ENCODE measurements around the gene PDPK1.
"Not testable (repeated sequence)": the region's sequence is repeated elsewhere in the genome, so short reads cannot be mapped to it uniquely, and the experiment has no call there.

Gene PDPK1

GRCh38 chr16:2602175-2602574 is 64.4 kb downstream of the PDPK1 start:
- H3K4me3 ChIP-seq (ENCODE audit: low read depth, low read length); DNase-seq (ENCODE audit: low read depth): not testable (repeated sequence)

GRCh38 chr16:2603165-2604015 is 65.6 kb downstream of the PDPK1 start:
- H3K4me3 ChIP-seq (ENCODE audit: low read depth, low read length) = peak overlapping the region; percentile 91
- TF ChIP-seq CTCF (IDR thresholded peaks at IDR 0.05; ENCODE audit: low read depth, low read length) = no peak
- peak; percentile 83 for TF ChIP-seq POLR2A (IDR thresholded peaks at IDR 0.05; ENCODE audit: extremely low read depth, insufficient read length)
- peak; percentile 99 for TF ChIP-seq MYC (IDR thresholded peaks at IDR 0.05; ENCODE audit: low read depth, low read length)
- peak; percentile 98 for TF ChIP-seq MAX (IDR thresholded peaks at IDR 0.05; ENCODE audit: low read depth, low read length)
- DNase-seq (ENCODE audit: low read depth) = peak; percentile 97

- DNase-seq (ENCODE audit: low read depth) = peak; percentile 22
- H3K4me3 ChIP-seq (ENCODE audit: low read depth, low read length) = peak overlapping the region; percentile 91
Observed at GRCh38 chr16:2604016-2604369, 66.2 kb downstream of the PDPK1 start.

- H3K4me3 ChIP-seq (ENCODE audit: low read depth, low read length); DNase-seq (ENCODE audit: low read depth): not testable (repeated sequence)
Observed at GRCh38 chr16:2606820-2607219, 69.0 kb downstream of the PDPK1 start.

- not testable (repeated sequence) for DNase-seq (ENCODE audit: low read depth); H3K4me3 ChIP-seq (ENCODE audit: low read depth, low read length)
Observed at GRCh38 chr16:2609345-2609744, 71.5 kb downstream of the PDPK1 start.

GRCh38 chr16:2609827-2610470 is 72.1 kb downstream of the PDPK1 start:
- TF ChIP-seq MYC (IDR thresholded peaks at IDR 0.05; ENCODE audit: low read depth, low read length) (no peak), MAX (IDR thresholded peaks at IDR 0.05; ENCODE audit: low read depth, low read length) (no peak), CTCF (IDR thresholded peaks at IDR 0.05; ENCODE audit: low read depth, low read length) (no peak), POLR2A (IDR thresholded peaks at IDR 0.05; ENCODE audit: extremely low read depth, insufficient read length) (no peak)
- no peak overlapping the region for H3K4me3 ChIP-seq (ENCODE audit: low read depth, low read length)
- DNase-seq (ENCODE audit: low read depth) = no peak

- TF ChIP-seq POLR2A (IDR thresholded peaks at IDR 0.05; ENCODE audit: extremely low read depth, insufficient read length) (no peak), MAX (IDR thresholded peaks at IDR 0.05; ENCODE audit: low read depth, low read length) (no peak), MYC (IDR thresholded peaks at IDR 0.05; ENCODE audit: low read depth, low read length) (no peak), CTCF (IDR thresholded peaks at IDR 0.05; ENCODE audit: low read depth, low read length) (no peak)
- no peak for DNase-seq (ENCODE audit: low read depth)
- H3K4me3 ChIP-seq (ENCODE audit: low read depth, low read length) = no peak overlapping the region
Observed at GRCh38 chr16:2610781-2611498, 73.1 kb downstream of the PDPK1 start.

- TF ChIP-seq POLR2A (IDR thresholded peaks at IDR 0.05; ENCODE audit: extremely low read depth, insufficient read length) = no peak
- TF ChIP-seq MYC (IDR thresholded peaks at IDR 0.05; ENCODE audit: low read depth, low read length) = no peak
- TF ChIP-seq MAX (IDR thresholded peaks at IDR 0.05; ENCODE audit: low read depth, low read length) = no peak
- no peak for TF ChIP-seq CTCF (IDR thresholded peaks at IDR 0.05; ENCODE audit: low read depth, low read length)
- no peak for DNase-seq (ENCODE audit: low read depth)
- H3K4me3 ChIP-seq (ENCODE audit: low read depth, low read length) = no peak overlapping the region
Observed at GRCh38 chr16:2611499-2611862, 73.7 kb downstream of the PDPK1 start.

- not testable (repeated sequence) for H3K4me3 ChIP-seq (ENCODE audit: low read depth, low read length); DNase-seq (ENCODE audit: low read depth)
Observed at GRCh38 chr16:2611877-2612276, 74.1 kb downstream of the PDPK1 start.

GRCh38 chr16:2613251-2613650 is 75.4 kb downstream of the PDPK1 start:
- H3K4me3 ChIP-seq (ENCODE audit: low read depth, low read length); DNase-seq (ENCODE audit: low read depth): not testable (repeated sequence)

All from NB4 (cell line).